ENCODE results near the gene ZNF844.

GRCh38 chr19:12043752-12044422 is 20.6 kb upstream of the ZNF844 start:
- TF ChIP-seq CTCF (IDR thresholded peaks at IDR 0.05), result no peak
- TF ChIP-seq POLR2A (IDR thresholded peaks at IDR 0.05), result no peak
